Measurements from ENCODE around the gene CXorf38. TPM values are rescaled to one million over a fixed set of nuclear protein-coding genes. Genes with fewer than 3 reads are reported as not detected.

The CXorf38 gene
- total and polyA plus RNA-seq, 2 experiments from 2014 or later = 6.5 to 8.8 TPM

- peaks cover 43% of the 10 kb centered on the region for H3K36me3 Mint-ChIP-seq (ENCODE audit: low read depth)
- no peaks in the 10 kb centered on the region for H3K79me2 ChIP-seq (replicated peaks; ENCODE audit: insufficient read depth)
- TF ChIP-seq CREB1 (CRISPR knock-in tag; IDR thresholded peaks at IDR 0.05; ENCODE audit: low read depth) = no peak
- TF ChIP-seq, protein P1, sequence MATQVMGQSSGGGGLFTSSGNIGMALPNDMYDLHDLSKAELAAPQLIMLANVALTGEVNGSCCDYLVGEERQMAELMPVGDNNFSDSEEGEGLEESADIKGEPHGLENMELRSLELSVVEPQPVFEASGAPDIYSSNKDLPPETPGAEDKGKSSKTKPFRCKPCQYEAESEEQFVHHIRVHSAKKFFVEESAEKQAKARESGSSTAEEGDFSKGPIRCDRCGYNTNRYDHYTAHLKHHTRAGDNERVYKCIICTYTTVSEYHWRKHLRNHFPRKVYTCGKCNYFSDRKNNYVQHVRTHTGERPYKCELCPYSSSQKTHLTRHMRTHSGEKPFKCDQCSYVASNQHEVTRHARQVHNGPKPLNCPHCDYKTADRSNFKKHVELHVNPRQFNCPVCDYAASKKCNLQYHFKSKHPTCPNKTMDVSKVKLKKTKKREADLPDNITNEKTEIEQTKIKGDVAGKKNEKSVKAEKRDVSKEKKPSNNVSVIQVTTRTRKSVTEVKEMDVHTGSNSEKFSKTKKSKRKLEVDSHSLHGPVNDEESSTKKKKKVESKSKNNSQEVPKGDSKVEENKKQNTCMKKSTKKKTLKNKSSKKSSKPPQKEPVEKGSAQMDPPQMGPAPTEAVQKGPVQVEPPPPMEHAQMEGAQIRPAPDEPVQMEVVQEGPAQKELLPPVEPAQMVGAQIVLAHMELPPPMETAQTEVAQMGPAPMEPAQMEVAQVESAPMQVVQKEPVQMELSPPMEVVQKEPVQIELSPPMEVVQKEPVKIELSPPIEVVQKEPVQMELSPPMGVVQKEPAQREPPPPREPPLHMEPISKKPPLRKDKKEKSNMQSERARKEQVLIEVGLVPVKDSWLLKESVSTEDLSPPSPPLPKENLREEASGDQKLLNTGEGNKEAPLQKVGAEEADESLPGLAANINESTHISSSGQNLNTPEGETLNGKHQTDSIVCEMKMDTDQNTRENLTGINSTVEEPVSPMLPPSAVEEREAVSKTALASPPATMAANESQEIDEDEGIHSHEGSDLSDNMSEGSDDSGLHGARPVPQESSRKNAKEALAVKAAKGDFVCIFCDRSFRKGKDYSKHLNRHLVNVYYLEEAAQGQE (IDR thresholded peaks at IDR 0.05; ENCODE audit: unreplicated experiment) = no peak
- no peak for TF ChIP-seq STAT1 (IDR thresholded peaks at IDR 0.05; ENCODE audit: unreplicated experiment)
- no peak for TF ChIP-seq ZNF331 (CRISPR knock-in tag; IDR thresholded peaks at IDR 0.05; ENCODE audit: low read depth)
- TF ChIP-seq EZH2 (IDR thresholded peaks at IDR 0.05; ENCODE audit: low read depth, unreplicated experiment) = no peak
- DNase-seq (ENCODE audit: low spot score) = no peak
- H3K4me1 Mint-ChIP-seq = no peaks in the 10 kb centered on the region
- no peak for ATAC-seq
- no peaks in the 10 kb centered on the region for H4K20me1 ChIP-seq (replicated peaks; ENCODE audit: insufficient read depth)
- no peaks in the 10 kb centered on the region for H3K4me1 ChIP-seq (ENCODE audit: insufficient read depth)
- no peaks in the 10 kb centered on the region for H3K9me3 Mint-ChIP-seq
- no peak overlapping the region for H3K27ac ChIP-seq (ENCODE audit: low read depth)
- no peak overlapping the region for H2AFZ ChIP-seq
- H3F3A ChIP-seq (replicated peaks; ENCODE audit: low read depth) = no peaks in the 10 kb centered on the region
- H3K27ac Mint-ChIP-seq = no peak overlapping the region
- H3K27me3 Mint-ChIP-seq (ENCODE audit: insufficient read depth, low read depth, poor library complexity) = peaks cover 2% of the 10 kb centered on the region
- H3K4me2 ChIP-seq = no peak overlapping the region
- no peak overlapping the region for H3K4me3 ChIP-seq
- H3K4me3 Mint-ChIP-seq = no peak overlapping the region; the same call in 2 of the 3 replicates
- no peaks in the 10 kb centered on the region for H3K9me2 ChIP-seq (ENCODE audit: insufficient read depth)
- peaks cover 11% of the 10 kb centered on the region for H3K36me3 ChIP-seq (ENCODE audit: insufficient read depth)
- no peaks in the 10 kb centered on the region for H3K27me3 ChIP-seq (ENCODE audit: insufficient read depth)
Observed at GRCh38 chrX:40632199-40632598, 15.2 kb downstream of the CXorf38 start.

DNA sequence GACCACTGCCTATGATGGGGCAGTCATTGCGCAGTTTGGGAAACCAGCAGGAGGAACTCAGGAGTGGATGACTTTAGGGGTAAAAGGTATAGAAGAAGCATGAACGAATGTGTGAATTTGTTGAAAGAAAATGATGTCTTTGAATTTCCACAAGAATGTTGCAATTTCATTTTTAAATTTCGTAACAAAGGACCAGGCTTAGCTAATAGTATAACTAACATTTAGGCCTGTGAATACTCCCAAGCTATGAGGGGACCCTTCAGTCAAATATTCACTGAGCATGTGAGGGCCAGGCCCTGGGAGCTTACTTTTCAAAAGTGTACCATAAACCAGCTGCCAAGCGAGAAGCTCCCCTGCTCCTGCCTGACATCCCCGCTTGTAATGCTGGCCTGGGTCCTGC lies 18.9 kb downstream of the CXorf38 start:
- Histone ChIP-seq H2AFZ (no peak overlapping the region), H3K4me3 (no peak overlapping the region), H4K20me1 (replicated peaks; ENCODE audit: insufficient read depth) (no peaks in the 10 kb centered on the region), H3K4me1 (ENCODE audit: insufficient read depth) (no peaks in the 10 kb centered on the region), H3K9me2 (ENCODE audit: insufficient read depth) (no peaks in the 10 kb centered on the region), H3K79me2 (replicated peaks; ENCODE audit: insufficient read depth) (no peaks in the 10 kb centered on the region), H3K36me3 (ENCODE audit: insufficient read depth) (peaks cover 5% of the 10 kb centered on the region; the same call in 1 of the 2 replicates), H3K27ac (ENCODE audit: low read depth) (no peak overlapping the region), H3K4me2 (no peak overlapping the region), H3F3A (replicated peaks; ENCODE audit: low read depth) (no peaks in the 10 kb centered on the region), H3K27me3 (ENCODE audit: insufficient read depth) (no peaks in the 10 kb centered on the region)
- H3K36me3 Mint-ChIP-seq (ENCODE audit: low read depth) = peaks cover 18% of the 10 kb centered on the region
- TF ChIP-seq, protein P1 (IDR thresholded peaks at IDR 0.05; ENCODE audit: unreplicated experiment) = no peak
- TF ChIP-seq ZNF462 (CRISPR knock-in tag; IDR thresholded peaks at IDR 0.05) = no peak
- H3K27ac Mint-ChIP-seq = no peak overlapping the region
- H3K27me3 Mint-ChIP-seq (ENCODE audit: insufficient read depth, low read depth, poor library complexity) = peaks cover under 1% of the 10 kb centered on the region
- DNase-seq (ENCODE audit: low spot score) (no peak), ATAC-seq (no peak)
- no peak overlapping the region for H3K4me3 Mint-ChIP-seq
- H3K9me3 Mint-ChIP-seq = no peaks in the 10 kb centered on the region
- H3K4me1 Mint-ChIP-seq = peaks cover 7% of the 10 kb centered on the region; the same call in 2 of the 3 replicates

All from GM23338 (cell line).